ENCODE data around the gene SYTL3.

Gene SYTL3

GRCh38 chr6:158729906-158730540, 80.2 kb downstream of the SYTL3 start:
- TF ChIP-seq, protein P1, sequence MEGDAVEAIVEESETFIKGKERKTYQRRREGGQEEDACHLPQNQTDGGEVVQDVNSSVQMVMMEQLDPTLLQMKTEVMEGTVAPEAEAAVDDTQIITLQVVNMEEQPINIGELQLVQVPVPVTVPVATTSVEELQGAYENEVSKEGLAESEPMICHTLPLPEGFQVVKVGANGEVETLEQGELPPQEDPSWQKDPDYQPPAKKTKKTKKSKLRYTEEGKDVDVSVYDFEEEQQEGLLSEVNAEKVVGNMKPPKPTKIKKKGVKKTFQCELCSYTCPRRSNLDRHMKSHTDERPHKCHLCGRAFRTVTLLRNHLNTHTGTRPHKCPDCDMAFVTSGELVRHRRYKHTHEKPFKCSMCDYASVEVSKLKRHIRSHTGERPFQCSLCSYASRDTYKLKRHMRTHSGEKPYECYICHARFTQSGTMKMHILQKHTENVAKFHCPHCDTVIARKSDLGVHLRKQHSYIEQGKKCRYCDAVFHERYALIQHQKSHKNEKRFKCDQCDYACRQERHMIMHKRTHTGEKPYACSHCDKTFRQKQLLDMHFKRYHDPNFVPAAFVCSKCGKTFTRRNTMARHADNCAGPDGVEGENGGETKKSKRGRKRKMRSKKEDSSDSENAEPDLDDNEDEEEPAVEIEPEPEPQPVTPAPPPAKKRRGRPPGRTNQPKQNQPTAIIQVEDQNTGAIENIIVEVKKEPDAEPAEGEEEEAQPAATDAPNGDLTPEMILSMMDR (IDR thresholded peaks at IDR 0.05; ENCODE audit: low read depth, low read length, missing control alignments), result no peak
- in situ Hi-C loops (cut with HindIII; ENCODE audit: low sequenced_read_pairs), result no loop called here
- no peak overlapping the region for H3K4me3 ChIP-seq (ENCODE audit: low read depth, low read length)
- no peak for DNase-seq (ENCODE audit: low read depth)

DNA sequence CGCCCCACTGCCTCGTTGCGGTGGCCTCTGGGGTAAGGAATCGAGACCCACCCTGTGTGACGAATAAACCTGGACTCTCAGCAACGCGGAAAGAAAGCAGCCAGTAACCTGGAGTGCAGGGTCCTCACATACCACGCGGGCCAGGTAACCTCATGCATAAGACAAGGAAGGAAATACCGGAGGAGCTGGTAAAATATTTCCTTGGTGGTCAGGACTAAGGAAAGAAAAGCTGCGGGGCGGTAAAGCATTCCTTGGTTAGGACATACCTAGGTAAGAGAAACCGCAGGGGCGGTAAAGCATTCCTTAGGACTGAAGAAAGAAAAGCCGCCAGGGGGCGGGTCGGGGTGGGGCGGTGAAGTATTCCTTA, 80.7 kb downstream of the SYTL3 start:
- DNase-seq (ENCODE audit: low read depth), result no peak
- no peak overlapping the region for H3K4me3 ChIP-seq (ENCODE audit: low read depth, low read length)
- in situ Hi-C loops (cut with HindIII; ENCODE audit: low sequenced_read_pairs), result no loop called here
- TF ChIP-seq, protein P1 (IDR thresholded peaks at IDR 0.05; ENCODE audit: low read depth, low read length, missing control alignments), result no peak

- DNase-seq (ENCODE audit: low read depth), result no peak
- TF ChIP-seq, protein P1 (IDR thresholded peaks at IDR 0.05; ENCODE audit: low read depth, low read length, missing control alignments), result no peak
- in situ Hi-C loops (cut with HindIII; ENCODE audit: low sequenced_read_pairs), result no loop called here
- H3K4me3 ChIP-seq (ENCODE audit: low read depth, low read length), result no peak overlapping the region
These were observed 85.2 kb downstream of the SYTL3 start for GRCh38 chr6:158735009-158735408.

- in situ Hi-C loops (cut with HindIII; ENCODE audit: low sequenced_read_pairs), result no loop called here
These were observed 87.3 kb downstream of the SYTL3 start for GRCh38 chr6:158737082-158737709.

GRCh38 chr6:158737710-158738615, 88.1 kb downstream of the SYTL3 start:
- DNase-seq (ENCODE audit: low read depth), result no peak

More at GRCh38 chr6:158737082-158737709, 87.3 kb downstream of the SYTL3 start:
- H3K4me3 ChIP-seq (ENCODE audit: low read depth, low read length), result no peak overlapping the region
- TF ChIP-seq, protein P1 (IDR thresholded peaks at IDR 0.05; ENCODE audit: low read depth, low read length, missing control alignments), result no peak
- DNase-seq (ENCODE audit: low read depth), result no peak

DNA sequence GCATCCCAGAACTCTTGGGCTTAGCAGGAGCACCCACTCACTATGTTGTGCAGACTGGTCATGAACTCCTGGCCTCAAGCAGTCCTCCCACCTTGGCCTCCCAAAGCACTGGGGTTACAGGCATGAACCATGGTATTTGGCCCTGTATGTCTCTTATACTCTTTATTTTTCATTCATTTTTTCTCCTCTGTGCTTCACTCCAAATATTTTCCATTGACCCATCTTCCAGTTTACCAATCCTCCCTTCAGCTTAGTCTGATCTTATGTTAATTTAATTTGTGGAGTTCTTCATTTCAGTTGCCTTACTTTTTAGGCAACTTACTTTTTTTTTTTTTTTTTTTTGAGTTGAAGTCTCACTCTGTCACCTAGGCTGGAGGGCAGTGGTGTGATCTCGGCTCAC, 89.8 kb downstream of the SYTL3 start:
- TF ChIP-seq, protein P1 (IDR thresholded peaks at IDR 0.05; ENCODE audit: low read depth, low read length, missing control alignments), result no peak
- no peak for DNase-seq (ENCODE audit: low read depth)
- H3K4me3 ChIP-seq (ENCODE audit: low read depth, low read length), result no peak overlapping the region
- in situ Hi-C loops (cut with HindIII; ENCODE audit: low sequenced_read_pairs), result no loop called here

More at GRCh38 chr6:158737710-158738615, 88.1 kb downstream of the SYTL3 start:
- TF ChIP-seq, protein P1 (IDR thresholded peaks at IDR 0.05; ENCODE audit: low read depth, low read length, missing control alignments), result no peak
- no peak overlapping the region for H3K4me3 ChIP-seq (ENCODE audit: low read depth, low read length)
- in situ Hi-C loops (cut with HindIII; ENCODE audit: low sequenced_read_pairs), result no loop called here
